CD4-positive, alpha-beta memory T cell (primary cell): ENCODE measurements around the gene PGAM2. TPM values are rescaled to one million over a fixed set of nuclear protein-coding genes. Genes with fewer than 3 reads are reported as not detected.

Experiments used
- CTCF ChIA-PET: fragments of 350-600 bp; sonication (Branson Sonifier 250); formaldehyde crosslinking; loops from one replicate; lab custom pipeline; 2021; ENCODE audit warnings: inconsistent platforms; ENCODE audit not compliant: partially characterized antibody; lab: Charles Lee
- POLR2A ChIA-PET: fragments of 350-600 bp; sonication (Branson Sonifier 250); formaldehyde crosslinking; loops from one replicate; lab custom pipeline; 2021; ENCODE audit not compliant: partially characterized antibody; lab: Charles Lee
- DNase-seq, 5 donors: peaks; one replicate each; pipeline versions ENCODE4 v3.0.0 to v3.0.0-alpha.2; 2020 to 2022; ENCODE audit warnings: mixed read lengths in 1 of 5
- H3K27ac ChIP-seq: one replicate; pipeline ENCODE4 v1.7.0; 2013; ENCODE audit warnings: low read depth, low read length
- H3K27me3 ChIP-seq: 2 replicates; pipeline ENCODE4 v1.7.0; 2013; ENCODE audit warnings: mild to moderate bottlenecking, low read length, moderate library complexity; ENCODE audit not compliant: insufficient read depth
- H3K36me3 ChIP-seq: 2 replicates; pipeline ENCODE4 v1.7.0; 2013; ENCODE audit warnings: mild to moderate bottlenecking, low read length, moderate library complexity; ENCODE audit not compliant: insufficient read depth
- H3K4me1 ChIP-seq: 2 replicates; pipeline ENCODE4 v1.7.0; 2013; ENCODE audit warnings: mild to moderate bottlenecking, low read length, moderate library complexity; ENCODE audit not compliant: insufficient read depth
- H3K4me3 ChIP-seq, 2 donors: one replicate each; pipeline ENCODE4 v1.7.0; 2013; ENCODE audit warnings: low read length in 2 of 2, mild to moderate bottlenecking in 1 of 2
- H3K9me3 ChIP-seq, 2 donors: one replicate each; pipeline ENCODE4 v1.7.0; 2013; ENCODE audit warnings: low read length in 2 of 2, control low read depth in 1 of 2; ENCODE audit not compliant: control insufficient read depth in 1 of 2
- H3K27ac Mint-ChIP-seq, 7 donors: one replicate each; pipeline ENCODE4 v1.8.0; 2020 to 2021; ENCODE audit warnings: mixed read lengths in 7 of 7, mild to moderate bottlenecking in 6 of 7, inconsistent platforms in 3 of 7, moderate library complexity in 3 of 7
- H3K27me3 Mint-ChIP-seq, 2 donors: one replicate each; pipeline ENCODE4 v1.8.0; 2020 to 2021; ENCODE audit warnings: mixed read lengths in 2 of 2
- H3K36me3 Mint-ChIP-seq, 2 donors: one replicate each; pipeline ENCODE4 v1.8.0; 2020 to 2021; ENCODE audit warnings: mixed read lengths in 2 of 2, inconsistent platforms in 1 of 2, mild to moderate bottlenecking in 1 of 2
- H3K4me1 Mint-ChIP-seq, 4 donors: one replicate each; pipeline ENCODE4 v1.8.0; 2020 to 2021; ENCODE audit warnings: mixed read lengths in 4 of 4, mild to moderate bottlenecking in 1 of 4
- H3K4me3 Mint-ChIP-seq, 8 donors: one replicate each; pipeline ENCODE4 v1.8.0; 2020 to 2021; ENCODE audit warnings: mixed read lengths in 8 of 8, mild to moderate bottlenecking in 7 of 8, moderate library complexity in 6 of 8, inconsistent platforms in 3 of 8
- H3K9me3 Mint-ChIP-seq, 8 donors: one replicate each; pipeline ENCODE4 v1.8.0; 2020 to 2021; ENCODE audit warnings: mixed read lengths in 8 of 8, mild to moderate bottlenecking in 5 of 8, inconsistent platforms in 3 of 8, moderate library complexity in 1 of 8
- intact Hi-C: fragments of 100-400 bp; cut with micrococcal nuclease; formaldehyde crosslinking; loops from one replicate; pipeline ENCODE4 v1.15.1; 2023
- polyA plus RNA-seq, 2 donors: library from polyadenylated mRNA; unstranded; fragments of 300-500 nt; fragmentation: Illumina TruSeq; gene quantifications; one replicate each; pipeline ENCODE4 v1.2.3, GENCODE V29; 2021
- total RNA-seq, 2 experiments: library from RNA; stranded (reverse); gene quantifications; one replicate each; pipeline ENCODE4 v1.2.3, GENCODE V29; 2021

Gene PGAM2
- total RNA-seq (1 to 10 TPM; 1.1 to 1.5 TPM), polyA plus RNA-seq (not detected)

- H3K4me1 ChIP-seq, result peaks cover 20% of the 10 kb centered on the region
- peaks cover 9% of the 10 kb centered on the region for H3K36me3 ChIP-seq
- H3K27me3 Mint-ChIP-seq, result no peaks in the 10 kb centered on the region
- POLR2A ChIA-PET, result interaction anchor here (0.5 to 8.1 kb wide), 7 partner anchors 10 to 516 kb away, joined by 3 to 119 read pairs (median 6); partner anchors contain the start of gene DBNL
- DNase-seq, result no peak
- peaks cover 13 to 34% (median 22%) of the 10 kb centered on the region in 4 donors for H3K4me1 Mint-ChIP-seq
- peaks cover 6 to 11% of the 10 kb centered on the region in 2 donors for H3K36me3 Mint-ChIP-seq
- CTCF ChIA-PET, result no interaction called here
- H3K27me3 ChIP-seq, result no peaks in the 10 kb centered on the region
- H3K9me3 Mint-ChIP-seq, result peaks cover 0 to 1% (median 0%) of the 10 kb centered on the region in 8 donors
- intact Hi-C loops, result no loop called here
- H3K27ac ChIP-seq, result no peak within 1 kb of the TSS
- peak within 1 kb of the TSS in 3 of 7 donors; percentile 61 to 85 (median 61) for H3K27ac Mint-ChIP-seq
- peak within 1 kb of the TSS in 1 of 8 donors; percentile 59 for H3K4me3 Mint-ChIP-seq
- no peaks in the 10 kb centered on the region for H3K9me3 ChIP-seq
- H3K4me3 ChIP-seq, result no peak within 1 kb of the TSS
Observed at GRCh38 chr7:44065431-44066110, at the start of gene PGAM2. Gene PGAM2 (minus strand): TSS chr7:44065567. CDS start chr7:44065529, 38 bp downstream.

DNA sequence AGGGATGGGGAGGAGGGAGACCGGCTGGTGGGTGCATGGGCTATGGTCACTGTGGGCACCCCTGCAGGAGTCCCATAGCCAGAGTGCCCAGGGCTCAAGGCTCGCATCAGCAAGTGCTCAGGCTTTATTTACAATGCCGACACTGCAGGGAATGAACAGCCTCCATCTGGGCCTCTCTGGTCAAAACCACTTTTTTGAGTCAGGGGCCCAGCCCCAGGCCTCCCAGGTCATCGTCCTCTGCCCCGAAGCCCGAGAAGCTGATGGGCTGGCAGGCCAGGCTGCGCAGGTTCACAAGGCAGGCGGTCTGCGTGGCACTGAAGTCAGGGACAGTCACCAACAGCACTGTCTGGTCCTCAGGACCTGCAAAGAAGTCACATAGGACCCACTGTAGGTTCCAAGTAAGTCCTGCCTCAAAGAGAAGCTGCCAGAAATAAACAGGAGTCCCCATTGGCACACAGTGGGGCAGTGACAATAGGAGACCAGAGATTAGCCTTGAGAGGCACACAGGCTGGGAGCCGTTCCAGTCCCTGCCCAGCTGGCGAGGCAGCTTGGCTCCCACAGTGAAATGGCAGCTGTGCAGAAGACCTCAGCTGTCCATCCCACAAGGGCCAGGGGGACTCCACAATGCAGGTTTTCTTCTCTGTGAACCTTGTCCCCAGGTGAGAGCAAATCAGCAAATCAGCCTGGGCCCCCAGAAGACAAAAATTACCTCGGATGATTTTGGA is 49.4 kb upstream of the PGAM2 start:
- Mint-ChIP-seq H3K9me3 (no peaks in the 10 kb centered on the region), H3K4me3 (no peak overlapping the region), H3K4me1 (peaks cover 0 to 5% (median 3%) of the 10 kb centered on the region in 4 donors), H3K27me3 (no peaks in the 10 kb centered on the region), H3K36me3 (peaks cover 11 to 45% of the 10 kb centered on the region in 2 donors), H3K27ac (peak overlapping the region in 1 of 7 donors; percentile 50)
- H3K9me3 ChIP-seq, result no peaks in the 10 kb centered on the region
- intact Hi-C loops, result no loop called here
- H3K27ac ChIP-seq, result no peak overlapping the region
- H3K4me3 ChIP-seq, result no peak overlapping the region
- no peaks in the 10 kb centered on the region for H3K4me1 ChIP-seq
- no peak for DNase-seq
- no peaks in the 10 kb centered on the region for H3K27me3 ChIP-seq
- peaks cover 14% of the 10 kb centered on the region for H3K36me3 ChIP-seq
- ChIA-PET POLR2A (interaction anchor here (1.4 kb wide), 1 partner anchor 9 kb away, joined by 4 read pairs; the partner anchor contains the start of gene POLD2), CTCF (interaction anchor here (1.1 kb wide), 1 partner anchor 16 kb away, joined by 3 read pairs; no protein-coding TSS in a partner anchor)

DNA sequence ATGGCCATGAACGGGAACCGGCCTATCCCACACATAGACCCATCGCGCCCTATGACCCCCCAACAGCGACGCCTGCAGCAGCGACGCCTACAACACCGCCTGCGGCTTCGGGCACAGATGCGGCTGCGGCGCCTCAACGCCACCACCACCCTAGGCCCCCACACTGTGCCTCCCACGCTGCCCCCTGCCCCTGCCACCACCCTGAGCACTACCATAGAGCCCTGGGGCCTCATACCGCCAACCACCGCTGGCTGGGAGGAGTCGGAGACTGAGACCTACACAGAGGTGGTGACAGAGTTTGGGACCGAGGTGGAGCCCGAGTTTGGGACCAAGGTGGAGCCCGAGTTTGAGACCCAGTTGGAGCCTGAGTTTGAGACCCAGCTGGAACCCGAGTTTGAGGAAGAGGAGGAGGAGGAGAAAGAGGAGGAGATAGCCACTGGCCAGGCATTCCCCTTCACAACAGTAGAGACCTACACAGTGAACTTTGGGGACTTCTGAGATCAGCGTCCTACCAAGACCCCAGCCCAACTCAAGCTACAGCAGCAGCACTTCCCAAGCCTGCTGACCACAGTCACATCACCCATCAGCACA is 48.5 kb upstream of the PGAM2 start:
- Histone ChIP-seq H3K9me3 (no peaks in the 10 kb centered on the region), H3K27me3 (no peaks in the 10 kb centered on the region), H3K4me3 (no peak overlapping the region), H3K27ac (no peak overlapping the region), H3K4me1 (no peaks in the 10 kb centered on the region), H3K36me3 (peaks cover 8% of the 10 kb centered on the region)
- H3K36me3 Mint-ChIP-seq, result peaks cover 7 to 38% of the 10 kb centered on the region in 2 donors
- H3K9me3 Mint-ChIP-seq, result no peaks in the 10 kb centered on the region
- H3K4me3 Mint-ChIP-seq, result no peak overlapping the region
- POLR2A ChIA-PET, result interaction anchor here (1.4 kb wide), 1 partner anchor 9 kb away, joined by 4 read pairs; the partner anchor contains the start of gene POLD2
- peak overlapping the region in 2 of 7 donors; percentile 22 to 50 for H3K27ac Mint-ChIP-seq
- intact Hi-C loops, result no loop called here
- CTCF ChIA-PET, result no interaction called here
- H3K4me1 Mint-ChIP-seq, result peaks cover 0 to 1% (median 0%) of the 10 kb centered on the region in 4 donors
- no peak for DNase-seq
- no peaks in the 10 kb centered on the region for H3K27me3 Mint-ChIP-seq

GRCh38 chr7:44112997-44113763 is 47.8 kb upstream of the PGAM2 start:
- Histone ChIP-seq H3K9me3 (no peaks in the 10 kb centered on the region), H3K4me1 (no peaks in the 10 kb centered on the region), H3K4me3 (no peak overlapping the region), H3K27me3 (no peaks in the 10 kb centered on the region), H3K36me3 (peaks cover 8% of the 10 kb centered on the region), H3K27ac (no peak overlapping the region)
- H3K27me3 Mint-ChIP-seq, result no peaks in the 10 kb centered on the region
- H3K27ac Mint-ChIP-seq, result no peak overlapping the region
- H3K4me3 Mint-ChIP-seq, result no peak overlapping the region
- DNase-seq, result no peak
- no peaks in the 10 kb centered on the region for H3K4me1 Mint-ChIP-seq
- peaks cover 4 to 37% of the 10 kb centered on the region in 2 donors for H3K36me3 Mint-ChIP-seq
- intact Hi-C loops, result no loop called here
- ChIA-PET POLR2A (interaction anchor here (1.4 kb wide), 1 partner anchor 10 kb away, joined by 4 read pairs; the partner anchor contains the start of gene POLD2), CTCF (no interaction called here)
- no peaks in the 10 kb centered on the region for H3K9me3 Mint-ChIP-seq

DNA sequence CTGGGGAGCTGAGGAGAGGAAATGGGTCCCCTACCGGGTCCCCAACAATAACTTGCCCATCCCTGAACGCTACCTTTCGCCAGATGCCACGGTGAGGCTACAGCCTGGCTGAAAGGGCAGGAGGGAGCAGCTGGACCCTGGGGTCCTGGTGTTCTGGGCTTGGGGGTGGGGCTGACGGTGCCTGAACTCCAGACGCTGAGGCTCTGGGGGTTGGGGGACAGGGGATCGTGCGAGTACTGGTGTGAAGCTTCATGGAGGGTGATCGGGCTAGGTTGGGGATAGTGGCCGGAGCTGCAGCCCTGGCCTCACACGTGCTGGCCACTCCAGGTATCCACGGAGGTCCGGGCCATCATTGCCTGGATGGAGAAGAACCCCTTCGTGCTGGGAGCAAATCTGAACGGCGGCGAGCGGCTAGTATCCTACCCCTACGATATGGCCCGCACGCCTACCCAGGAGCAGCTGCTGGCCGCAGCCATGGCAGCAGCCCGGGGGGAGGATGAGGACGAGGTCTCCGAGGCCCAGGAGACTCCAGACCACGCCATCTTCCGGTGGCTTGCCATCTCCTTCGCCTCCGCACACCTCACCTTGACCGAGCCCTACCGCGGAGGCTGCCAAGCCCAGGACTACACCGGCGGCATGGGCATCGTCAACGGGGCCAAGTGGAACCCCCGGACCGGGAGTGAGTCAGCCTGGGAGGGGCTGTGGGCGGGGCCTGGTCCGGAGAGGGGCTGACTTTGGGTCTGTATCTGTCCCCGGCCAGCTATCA is 47.0 kb upstream of the PGAM2 start:
- no peaks in the 10 kb centered on the region for H3K9me3 Mint-ChIP-seq
- Histone ChIP-seq H3K9me3 (no peaks in the 10 kb centered on the region), H3K36me3 (peaks cover 8% of the 10 kb centered on the region), H3K4me3 (no peak overlapping the region), H3K4me1 (no peaks in the 10 kb centered on the region), H3K27me3 (no peaks in the 10 kb centered on the region), H3K27ac (no peak overlapping the region)
- H3K27ac Mint-ChIP-seq, result no peak overlapping the region
- H3K36me3 Mint-ChIP-seq, result peaks cover 0 to 30% of the 10 kb centered on the region in 2 donors
- ChIA-PET CTCF (no interaction called here), POLR2A (interaction anchor here (1.0 kb wide), 1 partner anchor 10 kb away, joined by 4 read pairs; no protein-coding TSS in a partner anchor)
- DNase-seq, result no peak
- no peaks in the 10 kb centered on the region for H3K27me3 Mint-ChIP-seq
- no peak overlapping the region for H3K4me3 Mint-ChIP-seq
- intact Hi-C loops, result no loop called here
- no peaks in the 10 kb centered on the region for H3K4me1 Mint-ChIP-seq

GRCh38 chr7:44111761-44112160 is 46.4 kb upstream of the PGAM2 start:
- no peaks in the 10 kb centered on the region for H3K27me3 ChIP-seq
- H3K27me3 Mint-ChIP-seq, result no peaks in the 10 kb centered on the region
- H3K4me3 ChIP-seq, result no peak overlapping the region
- H3K36me3 ChIP-seq, result peaks cover 8% of the 10 kb centered on the region
- H3K27ac Mint-ChIP-seq, result no peak overlapping the region
- POLR2A ChIA-PET, result interaction anchor here (1.0 kb wide), 1 partner anchor 10 kb away, joined by 4 read pairs; no protein-coding TSS in a partner anchor
- CTCF ChIA-PET, result no interaction called here
- H3K36me3 Mint-ChIP-seq, result peaks cover 0 to 25% of the 10 kb centered on the region in 2 donors
- H3K9me3 ChIP-seq, result no peaks in the 10 kb centered on the region
- intact Hi-C loops, result no loop called here
- H3K4me1 ChIP-seq, result no peaks in the 10 kb centered on the region
- H3K4me1 Mint-ChIP-seq, result no peaks in the 10 kb centered on the region
- no peaks in the 10 kb centered on the region for H3K9me3 Mint-ChIP-seq
- H3K27ac ChIP-seq, result no peak overlapping the region
- no peak for DNase-seq
- no peak overlapping the region for H3K4me3 Mint-ChIP-seq
